Caco-2 (cell line): ENCODE results near the gene GJE1. TPM values are rescaled to one million over a fixed set of nuclear protein-coding genes. Genes with fewer than 3 reads are reported as not detected.

Experiments used
- BruUV-seq: library from RNA; stranded (reverse); fragments of 400-500 nt; replicated peaks from 2 replicates; lab custom pipeline; 2021; lab: Mats Ljungman, UMichigan
- CTCF ChIA-PET: fragments of 300-600 bp; sonication (Branson Sonifier 250); formaldehyde crosslinking; loops from one replicate; lab custom pipeline; 2022; ENCODE audit warnings: antibody characterized with exemption; lab: Charles Lee
- POLR2A ChIA-PET: fragments of 300-600 bp; sonication (Branson Sonifier 250); formaldehyde crosslinking; loops from one replicate; lab custom pipeline; 2022; ENCODE audit warnings: antibody characterized with exemption; lab: Charles Lee
- DNase-seq, 2 experiments: peaks; one replicate each; pipeline versions ENCODE4 v3.0.0 to v3.0.0-alpha.2; 2020 to 2022
- H3K27me3 ChIP-seq: replicated peaks from 2 replicates; pipeline ENCODE4 v1.6.0; 2011; ENCODE audit warnings: low read length; ENCODE audit not compliant: control insufficient read depth, insufficient read depth
- H3K36me3 ChIP-seq: 2 replicates; pipeline ENCODE4 v1.5.1; 2011; ENCODE audit warnings: low read length; ENCODE audit not compliant: control insufficient read depth, insufficient read depth
- H3K4me1 ChIP-seq: fragments of 250-450 bp; sonication (Bioruptor Pico); 2 replicates; pipeline ENCODE4 v1.5.1; 2020; ENCODE audit warnings: mild to moderate bottlenecking
- H3K4me3 ChIP-seq: 2 replicates; pipeline ENCODE4 v1.5.1; 2011; ENCODE audit warnings: low read depth, mild to moderate bottlenecking, control low read depth, low read length
- H3K9me3 ChIP-seq: fragments of 250-450 bp; sonication (Bioruptor Pico); 2 replicates; pipeline ENCODE4 v1.5.1; 2020; ENCODE audit warnings: mild to moderate bottlenecking, moderate library complexity
- H3K27ac Mint-ChIP-seq: one replicate; pipeline ENCODE4 v1.8.0; 2022; ENCODE audit warnings: mixed read lengths; ENCODE audit not compliant: unreplicated experiment
- H3K27me3 Mint-ChIP-seq: one replicate; pipeline ENCODE4 v1.8.0; 2022; ENCODE audit warnings: mixed read lengths; ENCODE audit not compliant: insufficient read depth, unreplicated experiment
- H3K36me3 Mint-ChIP-seq: one replicate; pipeline ENCODE4 v1.8.0; 2022; ENCODE audit warnings: mild to moderate bottlenecking, mixed read lengths; ENCODE audit not compliant: insufficient read depth, unreplicated experiment
- H3K4me1 Mint-ChIP-seq: one replicate; pipeline ENCODE4 v1.8.0; 2022; ENCODE audit warnings: low read depth, mixed read lengths; ENCODE audit not compliant: unreplicated experiment
- H3K4me3 Mint-ChIP-seq: one replicate; pipeline ENCODE4 v1.8.0; 2022; ENCODE audit warnings: mild to moderate bottlenecking, moderate library complexity, mixed read lengths; ENCODE audit not compliant: unreplicated experiment
- H3K9me3 Mint-ChIP-seq: one replicate; pipeline ENCODE4 v1.8.0; 2022; ENCODE audit warnings: mixed read lengths; ENCODE audit not compliant: unreplicated experiment
- intact Hi-C: fragments of 100-400 bp; cut with micrococcal nuclease; formaldehyde crosslinking; loops from one replicate; pipeline ENCODE4 v1.10.0; 2022; ENCODE audit not compliant: unreplicated experiment
- total RNA-seq: library from RNA; stranded (reverse); gene quantifications from 2 replicates; pipeline ENCODE4 v1.2.3, GENCODE V29; 2022
- TF ChIP-seq, protein P1 (sequence below), 2 experiments: fragments of 200-600 bp in 1 of 2; IDR thresholded peaks; 1 replicate in 1 of 2; 2 replicates in 1 of 2; pipeline versions ENCODE4 v1.5.1 to v1.8.0; 2011 to 2022; ENCODE audit warnings: antibody characterized with exemption in 1 of 2, control low read depth in 1 of 2, inconsistent platforms in 1 of 2, low read depth in 1 of 2, low read length in 1 of 2, mild to moderate bottlenecking in 1 of 2, moderate library complexity in 1 of 2; ENCODE audit not compliant: insufficient read depth in 1 of 2, severe bottlenecking in 1 of 2, unreplicated experiment in 1 of 2

GJE1 gene
- total RNA-seq, 1 experiment from 2014 or later = not detected

DNA sequence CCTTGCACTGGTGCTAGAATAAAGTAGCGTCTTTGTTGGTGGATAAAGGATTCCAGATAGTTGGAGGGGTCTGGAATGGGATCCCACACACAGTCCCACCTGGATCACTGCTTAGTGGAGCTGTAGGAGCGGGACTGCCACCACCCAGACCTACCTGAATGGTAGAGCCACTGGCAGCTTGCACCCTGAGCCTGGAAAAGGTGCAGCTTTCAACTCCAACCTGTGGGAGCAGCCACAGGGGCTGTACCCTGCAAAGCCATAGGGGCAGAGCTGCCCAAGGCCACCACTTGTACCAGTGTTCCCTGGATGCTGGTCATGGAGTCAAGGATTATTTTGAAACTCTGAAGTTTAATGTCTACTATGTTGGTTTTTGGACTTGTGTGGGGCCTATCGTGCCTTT is 41.3 kb downstream of the GJE1 start:
- Mint-ChIP-seq H3K36me3 (peaks cover 41% of the 10 kb centered on the region), H3K27me3 (no peaks in the 10 kb centered on the region), H3K4me1 (peaks cover 6% of the 10 kb centered on the region), H3K4me3 (no peak overlapping the region), H3K9me3 (no peaks in the 10 kb centered on the region), H3K27ac (no peak overlapping the region)
- Histone ChIP-seq H3K27me3 (no peaks in the 10 kb centered on the region), H3K4me3 (no peak overlapping the region), H3K4me1 (no peaks in the 10 kb centered on the region), H3K36me3 (no peaks in the 10 kb centered on the region), H3K9me3 (no peaks in the 10 kb centered on the region)
- TF ChIP-seq, protein P1, sequence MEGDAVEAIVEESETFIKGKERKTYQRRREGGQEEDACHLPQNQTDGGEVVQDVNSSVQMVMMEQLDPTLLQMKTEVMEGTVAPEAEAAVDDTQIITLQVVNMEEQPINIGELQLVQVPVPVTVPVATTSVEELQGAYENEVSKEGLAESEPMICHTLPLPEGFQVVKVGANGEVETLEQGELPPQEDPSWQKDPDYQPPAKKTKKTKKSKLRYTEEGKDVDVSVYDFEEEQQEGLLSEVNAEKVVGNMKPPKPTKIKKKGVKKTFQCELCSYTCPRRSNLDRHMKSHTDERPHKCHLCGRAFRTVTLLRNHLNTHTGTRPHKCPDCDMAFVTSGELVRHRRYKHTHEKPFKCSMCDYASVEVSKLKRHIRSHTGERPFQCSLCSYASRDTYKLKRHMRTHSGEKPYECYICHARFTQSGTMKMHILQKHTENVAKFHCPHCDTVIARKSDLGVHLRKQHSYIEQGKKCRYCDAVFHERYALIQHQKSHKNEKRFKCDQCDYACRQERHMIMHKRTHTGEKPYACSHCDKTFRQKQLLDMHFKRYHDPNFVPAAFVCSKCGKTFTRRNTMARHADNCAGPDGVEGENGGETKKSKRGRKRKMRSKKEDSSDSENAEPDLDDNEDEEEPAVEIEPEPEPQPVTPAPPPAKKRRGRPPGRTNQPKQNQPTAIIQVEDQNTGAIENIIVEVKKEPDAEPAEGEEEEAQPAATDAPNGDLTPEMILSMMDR (IDR thresholded peaks at IDR 0.05; ENCODE audit: insufficient read depth in 1 of 2, low read depth in 1 of 2, low read length in 1 of 2, severe bottlenecking in 1 of 2, unreplicated experiment in 1 of 2) = no peak
- intact Hi-C loops = no loop called here
- no peak for DNase-seq
- ChIA-PET POLR2A (no interaction called here), CTCF (no interaction called here)
- no TSS peak for BruUV-seq

DNA sequence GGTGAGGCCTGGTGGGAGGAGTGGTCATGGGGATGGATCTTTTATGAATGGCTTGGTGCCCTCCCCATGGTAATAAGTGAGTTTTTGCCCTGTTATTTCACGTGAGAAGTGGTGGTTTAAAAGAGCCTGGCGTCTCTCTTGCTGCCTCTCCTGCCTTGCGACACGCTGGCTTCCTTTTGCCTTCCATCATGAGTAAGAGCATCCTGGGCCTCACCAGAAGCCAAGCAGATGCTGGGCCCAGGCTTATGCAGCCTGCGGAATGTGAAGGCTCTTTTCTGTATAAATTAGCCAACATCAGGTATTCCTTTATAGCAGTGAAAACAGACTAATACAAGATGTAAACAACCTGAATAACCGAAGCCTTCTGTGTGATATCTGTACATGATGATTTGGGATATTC is 42.0 kb downstream of the GJE1 start:
- DNase-seq = no peak
- intact Hi-C loops = no loop called here
- H3K9me3 ChIP-seq = no peaks in the 10 kb centered on the region
- Mint-ChIP-seq H3K36me3 (peaks cover 41% of the 10 kb centered on the region), H3K27ac (no peak overlapping the region), H3K27me3 (no peaks in the 10 kb centered on the region), H3K9me3 (no peaks in the 10 kb centered on the region), H3K4me1 (peaks cover 6% of the 10 kb centered on the region), H3K4me3 (no peak overlapping the region)
- ChIA-PET CTCF (no interaction called here), POLR2A (no interaction called here)
- H3K4me3 ChIP-seq = no peak overlapping the region
- H3K36me3 ChIP-seq = no peaks in the 10 kb centered on the region
- no peaks in the 10 kb centered on the region for H3K4me1 ChIP-seq
- no TSS peak for BruUV-seq
- TF ChIP-seq, protein P1 (IDR thresholded peaks at IDR 0.05; ENCODE audit: insufficient read depth in 1 of 2, low read depth in 1 of 2, low read length in 1 of 2, severe bottlenecking in 1 of 2, unreplicated experiment in 1 of 2) = no peak
- no peaks in the 10 kb centered on the region for H3K27me3 ChIP-seq

DNA sequence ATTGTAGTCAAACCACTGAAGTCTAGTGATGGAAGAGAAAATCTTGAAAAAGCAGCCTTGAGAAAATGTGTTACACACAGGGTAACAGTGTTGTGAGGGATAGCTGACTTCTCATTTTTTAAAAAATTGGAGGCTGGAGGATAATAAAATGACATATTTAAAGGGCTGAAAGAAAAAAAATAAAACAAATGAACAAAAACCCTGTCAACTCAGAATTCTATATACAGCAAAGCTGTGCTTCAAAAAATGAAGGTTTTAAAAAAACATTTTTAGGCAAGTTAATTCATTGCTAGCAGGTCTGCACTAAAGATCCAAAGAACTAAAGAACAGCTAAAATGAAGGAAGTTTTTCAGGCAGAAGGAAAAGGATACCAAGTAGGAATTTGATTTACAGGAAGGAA is 45.4 kb downstream of the GJE1 start:
- Mint-ChIP-seq H3K9me3 (no peaks in the 10 kb centered on the region), H3K4me1 (peaks cover 6% of the 10 kb centered on the region), H3K27me3 (no peaks in the 10 kb centered on the region), H3K27ac (no peak overlapping the region), H3K4me3 (no peak overlapping the region), H3K36me3 (peaks cover 30% of the 10 kb centered on the region)
- Histone ChIP-seq H3K36me3 (no peaks in the 10 kb centered on the region), H3K9me3 (no peaks in the 10 kb centered on the region), H3K4me3 (no peak overlapping the region), H3K4me1 (no peaks in the 10 kb centered on the region), H3K27me3 (no peaks in the 10 kb centered on the region)
- ChIA-PET CTCF (no interaction called here), POLR2A (no interaction called here)
- intact Hi-C loops = no loop called here
- no peak for DNase-seq
- TF ChIP-seq, protein P1 (IDR thresholded peaks at IDR 0.05; ENCODE audit: insufficient read depth in 1 of 2, low read depth in 1 of 2, low read length in 1 of 2, severe bottlenecking in 1 of 2, unreplicated experiment in 1 of 2) = no peak
- no TSS peak for BruUV-seq
